ENCODE results near the gene CTNNBIP1. TPM values are rescaled to one million over a fixed set of nuclear protein-coding genes. Genes with fewer than 3 reads are reported as not detected.

The CTNNBIP1 gene
- total and polyA plus RNA-seq, 4 experiments from 2014 or later = 6.3 to 10.1 (median 9.5) TPM

- Mint-ChIP-seq H3K9me3 (peaks cover 0 to 2% (median 0%) of the 10 kb centered on the region in 8 donors), H3K4me1 (peaks cover 19 to 29% (median 24%) of the 10 kb centered on the region in 4 donors), H3K27me3 (no peaks in the 10 kb centered on the region), H3K4me3 (no peak overlapping the region), H3K36me3 (peaks cover 0 to 2% of the 10 kb centered on the region in 2 donors), H3K27ac (peak overlapping the region in 4 of 7 donors; percentile 5 to 62 (median 22))
- no peaks in the 10 kb centered on the region for H3K36me3 ChIP-seq (ENCODE audit: insufficient read depth, low read length)
- peaks cover 10% of the 10 kb centered on the region for H3K4me1 ChIP-seq (ENCODE audit: insufficient read depth, low read length)
- no peaks in the 10 kb centered on the region for H3K9me3 ChIP-seq (ENCODE audit: control insufficient read depth in 1 of 2, low read length in 2 of 2)
- H3K27ac ChIP-seq (ENCODE audit: low read depth, low read length) = no peak overlapping the region
- ChIA-PET CTCF (ENCODE audit: partially characterized antibody) (interaction anchor here (1.1 to 1.9 kb wide), 2 partner anchors 28 to 46 kb away, joined by 3 to 5 read pairs; no protein-coding TSS in a partner anchor), POLR2A (ENCODE audit: partially characterized antibody) (no interaction called here)
- no peak for DNase-seq
- H3K27me3 ChIP-seq (ENCODE audit: insufficient read depth, low read length) = no peaks in the 10 kb centered on the region
- intact Hi-C loops (cut with micrococcal nuclease) = no loop called here
- no peak overlapping the region for H3K4me3 ChIP-seq (ENCODE audit: low read length in 2 of 2)
Observed at GRCh38 chr1:9905010-9905409, 5.1 kb downstream of the CTNNBIP1 start.

DNA sequence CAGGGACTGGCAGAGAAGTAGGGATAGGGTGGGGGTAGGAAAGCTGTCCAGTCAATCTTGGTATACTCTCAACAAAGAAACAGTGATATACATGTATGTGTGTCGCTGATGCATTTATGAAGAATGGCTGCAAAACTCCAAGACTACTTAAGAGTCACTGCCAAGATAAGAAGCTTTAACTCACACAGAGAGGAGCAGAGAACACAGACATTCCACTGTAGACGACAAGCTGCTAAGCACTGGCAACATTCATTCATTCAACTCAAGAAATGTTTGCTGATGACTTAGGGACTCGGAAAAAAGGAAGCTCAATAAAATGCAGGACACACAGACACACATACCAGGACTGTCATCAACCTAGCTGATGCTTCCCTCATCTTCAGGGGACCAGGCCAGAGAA is 5.5 kb downstream of the CTNNBIP1 start:
- H3K27me3 Mint-ChIP-seq = no peaks in the 10 kb centered on the region
- Histone ChIP-seq H3K27me3 (ENCODE audit: insufficient read depth, low read length) (no peaks in the 10 kb centered on the region), H3K27ac (ENCODE audit: low read depth, low read length) (no peak overlapping the region), H3K4me1 (ENCODE audit: insufficient read depth, low read length) (peaks cover 10% of the 10 kb centered on the region), H3K4me3 (ENCODE audit: low read length in 2 of 2) (no peak overlapping the region), H3K9me3 (ENCODE audit: control insufficient read depth in 1 of 2, low read length in 2 of 2) (no peaks in the 10 kb centered on the region), H3K36me3 (ENCODE audit: insufficient read depth, low read length) (no peaks in the 10 kb centered on the region)
- ChIA-PET CTCF (ENCODE audit: partially characterized antibody) (interaction anchor here (1.1 to 1.9 kb wide), 2 partner anchors 27 to 46 kb away, joined by 3 to 5 read pairs; no protein-coding TSS in a partner anchor), POLR2A (ENCODE audit: partially characterized antibody) (interaction anchor here (1.2 kb wide), 1 partner anchor 39 kb away, joined by 4 read pairs; the partner anchor contains the start of genes LZIC and NMNAT1)
- H3K4me1 Mint-ChIP-seq = peaks cover 18 to 29% (median 24%) of the 10 kb centered on the region in 4 donors
- H3K9me3 Mint-ChIP-seq = peaks cover 0 to 2% (median 0%) of the 10 kb centered on the region in 8 donors
- H3K4me3 Mint-ChIP-seq = peak overlapping the region in 2 of 8 donors; percentile 54 to 61
- intact Hi-C loops (cut with micrococcal nuclease) = no loop called here
- DNase-seq = no peak
- peak overlapping the region in 2 of 7 donors; percentile 5 to 67 for H3K27ac Mint-ChIP-seq
- H3K36me3 Mint-ChIP-seq = peaks cover 0 to 2% of the 10 kb centered on the region in 2 donors

DNA sequence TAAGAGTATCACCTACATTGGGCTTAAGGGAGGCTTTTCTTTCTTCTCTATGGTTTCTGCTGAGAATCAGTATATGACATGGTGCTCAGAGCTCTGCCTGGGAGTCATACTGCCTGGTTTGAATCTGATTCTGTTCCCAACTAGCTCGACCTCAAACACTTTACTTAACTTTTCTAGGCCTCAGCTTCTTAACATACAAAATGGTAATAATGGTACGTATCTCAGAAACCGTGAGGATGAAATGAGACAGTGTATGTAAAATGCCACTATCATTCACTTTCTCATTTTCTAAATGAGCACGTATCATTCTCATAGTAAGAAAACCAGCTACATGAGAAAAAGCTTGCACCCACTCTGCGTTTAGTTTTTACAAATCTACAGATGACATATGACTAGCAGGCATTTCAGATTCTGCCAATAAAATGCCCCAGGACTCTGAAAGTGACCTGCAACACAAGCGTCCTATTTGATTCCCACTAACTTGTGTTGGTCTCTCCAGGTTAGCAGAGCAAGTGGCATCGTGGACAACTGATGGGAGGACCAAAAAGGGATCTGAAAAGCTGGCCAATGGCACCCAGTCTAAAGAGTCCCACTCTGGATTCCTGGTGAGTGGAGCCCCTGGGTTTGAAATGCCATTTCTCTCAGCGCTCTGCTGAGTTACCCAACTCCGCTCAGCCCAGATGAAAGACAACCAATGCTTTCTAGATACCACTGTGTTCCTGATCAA is 6.1 kb downstream of the CTNNBIP1 start:
- Histone ChIP-seq H3K4me1 (ENCODE audit: insufficient read depth, low read length) (peaks cover 4% of the 10 kb centered on the region), H3K27me3 (ENCODE audit: insufficient read depth, low read length) (no peaks in the 10 kb centered on the region), H3K4me3 (ENCODE audit: low read length in 2 of 2) (no peak overlapping the region), H3K36me3 (ENCODE audit: insufficient read depth, low read length) (no peaks in the 10 kb centered on the region), H3K27ac (ENCODE audit: low read depth, low read length) (no peak overlapping the region), H3K9me3 (ENCODE audit: control insufficient read depth in 1 of 2, low read length in 2 of 2) (no peaks in the 10 kb centered on the region)
- H3K4me1 Mint-ChIP-seq = peaks cover 12 to 23% (median 18%) of the 10 kb centered on the region in 4 donors
- peak overlapping the region in 2 of 8 donors; percentile 8 to 61 for H3K4me3 Mint-ChIP-seq
- H3K27me3 Mint-ChIP-seq = no peaks in the 10 kb centered on the region
- DNase-seq = no peak
- intact Hi-C loops (cut with micrococcal nuclease) = no loop called here
- H3K36me3 Mint-ChIP-seq = no peaks in the 10 kb centered on the region
- CTCF ChIA-PET (ENCODE audit: partially characterized antibody) = interaction anchor here (1.0 kb wide), 1 partner anchor 103 kb away, joined by 3 read pairs; no protein-coding TSS in a partner anchor
- POLR2A ChIA-PET (ENCODE audit: partially characterized antibody) = interaction anchor here (1.2 kb wide), 1 partner anchor 40 kb away, joined by 4 read pairs; the partner anchor contains the start of genes LZIC and NMNAT1
- peaks cover 0 to 2% (median 0%) of the 10 kb centered on the region in 8 donors for H3K9me3 Mint-ChIP-seq
- H3K27ac Mint-ChIP-seq = peak overlapping the region in 3 of 7 donors; percentile 50 to 76 (median 67)

- intact Hi-C loops (cut with micrococcal nuclease) = no loop called here
- Histone ChIP-seq H3K4me3 (ENCODE audit: low read length in 2 of 2) (no peak overlapping the region), H3K36me3 (ENCODE audit: insufficient read depth, low read length) (no peaks in the 10 kb centered on the region), H3K9me3 (ENCODE audit: control insufficient read depth in 1 of 2, low read length in 2 of 2) (no peaks in the 10 kb centered on the region), H3K27me3 (ENCODE audit: insufficient read depth, low read length) (no peaks in the 10 kb centered on the region), H3K27ac (ENCODE audit: low read depth, low read length) (no peak overlapping the region), H3K4me1 (ENCODE audit: insufficient read depth, low read length) (no peaks in the 10 kb centered on the region)
- POLR2A ChIA-PET (ENCODE audit: partially characterized antibody) = no interaction called here
- DNase-seq = no peak
- Mint-ChIP-seq H3K36me3 (no peaks in the 10 kb centered on the region), H3K9me3 (no peaks in the 10 kb centered on the region), H3K4me1 (peaks cover 0 to 14% (median 8%) of the 10 kb centered on the region in 4 donors), H3K4me3 (no peak overlapping the region), H3K27ac (no peak overlapping the region), H3K27me3 (no peaks in the 10 kb centered on the region)
- CTCF ChIA-PET (ENCODE audit: partially characterized antibody) = no interaction called here
Observed at GRCh38 chr1:9902060-9902452, 8.0 kb downstream of the CTNNBIP1 start.

DNA sequence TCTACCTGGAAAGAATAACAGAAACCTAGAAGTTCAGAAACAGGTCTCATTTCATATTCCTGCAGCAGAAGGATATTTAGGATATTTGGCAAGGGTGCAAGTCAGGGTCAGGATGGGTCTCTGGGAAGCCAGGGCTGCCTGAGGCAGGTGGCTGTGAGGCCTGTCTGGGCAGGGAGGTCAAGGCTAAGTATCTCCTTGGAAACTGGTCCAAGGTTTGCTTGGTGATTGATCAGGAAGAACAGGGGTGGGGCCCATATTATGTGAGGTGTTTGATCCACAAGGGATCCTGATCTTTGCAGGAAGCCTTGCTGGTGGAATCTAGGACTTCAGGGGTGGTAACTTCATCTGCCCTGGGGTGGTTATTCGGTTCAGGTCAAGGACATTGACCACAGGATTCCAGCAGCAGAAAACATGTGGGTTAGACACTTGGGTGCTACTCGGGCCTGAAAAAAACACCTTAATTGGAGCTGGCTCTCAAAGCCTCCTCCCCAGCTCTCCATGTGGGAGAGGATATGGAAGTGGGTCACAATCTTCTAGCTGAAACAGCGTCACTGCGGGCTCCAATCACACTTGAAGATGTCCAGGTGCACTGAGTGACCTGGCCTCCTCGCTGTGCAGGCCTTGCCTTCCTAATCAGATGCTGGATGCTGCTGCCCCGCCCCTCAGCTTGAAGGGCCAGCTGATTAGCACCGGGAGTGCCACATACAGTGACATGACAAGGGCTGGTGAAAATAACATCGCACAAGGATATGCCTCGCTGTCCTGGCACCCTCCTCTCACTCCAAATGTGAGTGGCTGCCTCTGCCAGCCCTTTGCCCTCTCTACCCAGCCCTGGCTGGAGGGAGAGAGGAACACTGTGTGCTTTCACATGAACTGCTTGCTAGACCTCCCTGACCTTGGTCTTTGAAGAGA is 8.7 kb downstream of the CTNNBIP1 start:
- H3K36me3 ChIP-seq (ENCODE audit: insufficient read depth, low read length) = no peaks in the 10 kb centered on the region
- Mint-ChIP-seq H3K4me1 (peaks cover 0 to 14% (median 7%) of the 10 kb centered on the region in 4 donors), H3K27ac (peak overlapping the region in 2 of 7 donors; percentile 1 to 52), H3K27me3 (no peaks in the 10 kb centered on the region), H3K4me3 (no peak overlapping the region), H3K9me3 (no peaks in the 10 kb centered on the region), H3K36me3 (no peaks in the 10 kb centered on the region)
- no peak overlapping the region for H3K4me3 ChIP-seq (ENCODE audit: low read length in 2 of 2)
- no peak for DNase-seq
- ChIA-PET CTCF (ENCODE audit: partially characterized antibody) (interaction anchor here (1.0 kb wide), 1 partner anchor 49 kb away, joined by 4 read pairs; no protein-coding TSS in a partner anchor), POLR2A (ENCODE audit: partially characterized antibody) (no interaction called here)
- H3K4me1 ChIP-seq (ENCODE audit: insufficient read depth, low read length) = no peaks in the 10 kb centered on the region
- intact Hi-C loops (cut with micrococcal nuclease) = no loop called here
- H3K9me3 ChIP-seq (ENCODE audit: control insufficient read depth in 1 of 2, low read length in 2 of 2) = no peaks in the 10 kb centered on the region
- no peak overlapping the region for H3K27ac ChIP-seq (ENCODE audit: low read depth, low read length)
- H3K27me3 ChIP-seq (ENCODE audit: insufficient read depth, low read length) = no peaks in the 10 kb centered on the region

- POLR2A ChIA-PET (ENCODE audit: partially characterized antibody) = no interaction called here
- peaks cover 0 to 9% (median 7%) of the 10 kb centered on the region in 4 donors for H3K4me1 Mint-ChIP-seq
- H3K4me3 Mint-ChIP-seq = no peak overlapping the region
- no peak for DNase-seq
- Histone ChIP-seq H3K36me3 (ENCODE audit: insufficient read depth, low read length) (no peaks in the 10 kb centered on the region), H3K27me3 (ENCODE audit: insufficient read depth, low read length) (no peaks in the 10 kb centered on the region), H3K4me1 (ENCODE audit: insufficient read depth, low read length) (no peaks in the 10 kb centered on the region), H3K4me3 (ENCODE audit: low read length in 2 of 2) (no peak overlapping the region), H3K27ac (ENCODE audit: low read depth, low read length) (no peak overlapping the region), H3K9me3 (ENCODE audit: control insufficient read depth in 1 of 2, low read length in 2 of 2) (no peaks in the 10 kb centered on the region)
- peak overlapping the region in 3 of 7 donors; percentile 52 to 76 (median 54) for H3K27ac Mint-ChIP-seq
- no peaks in the 10 kb centered on the region for H3K27me3 Mint-ChIP-seq
- no peaks in the 10 kb centered on the region for H3K36me3 Mint-ChIP-seq
- no peaks in the 10 kb centered on the region for H3K9me3 Mint-ChIP-seq
- CTCF ChIA-PET (ENCODE audit: partially characterized antibody) = interaction anchor here (1.0 kb wide), 1 partner anchor 50 kb away, joined by 4 read pairs; no protein-coding TSS in a partner anchor
- intact Hi-C loops (cut with micrococcal nuclease) = no loop called here
Observed at GRCh38 chr1:9900142-9901043, 9.7 kb downstream of the CTNNBIP1 start.
